K562 (cell line): ENCODE measurements around the gene RSPO1. TPM values are rescaled to one million over a fixed set of nuclear protein-coding genes. Genes with fewer than 3 reads are reported as not detected.

Experiments used
- ATAC-seq: fragments of 200-7000 bp; cut with Tn5 transposase; 3 replicates; pipeline ENCODE4 v1.9.1; 2020; ENCODE audit warnings: moderate library complexity
- BruUV-seq: library from RNA; stranded (reverse); fragments of 400-500 nt; replicated peaks from 2 replicates; lab custom pipeline; 2021; lab: Mats Ljungman, UMichigan
- CTCF ChIA-PET: fragments of 300-600 bp; formaldehyde crosslinking; extraction: SDS; loops from one replicate; lab custom pipeline; 2021; ENCODE audit warnings: low intra/inter-chr PET ratio; lab: Yijun Ruan, JAX
- POLR2A ChIA-PET: fragments of 300-600, 350-650 bp; sonication (Branson Sonifier 250); formaldehyde crosslinking; extraction: SDS; loops from one replicate; lab custom pipeline; 2021; ENCODE audit warnings: antibody characterized with exemption, inconsistent platforms; lab: Yijun Ruan, JAX
- DNase-seq, 4 experiments: peaks; one replicate each; pipeline versions ENCODE4 v3.0.0 to v3.0.0-alpha.2; 2011 to 2018; ENCODE audit warnings: low spot score in 3 of 4, mixed read lengths in 3 of 4; ENCODE audit errors: extremely low read depth in 1 of 4
- FAIRE-seq: peaks from 2 replicates; lab custom pipeline; 2011; peaks lifted over from hg19 to GRCh38; lab: Jason Lieb, UNC
- H2AFZ ChIP-seq: 2 replicates; pipeline ENCODE4 v1.6.0; 2011; ENCODE audit warnings: low read depth, low read length, control low read depth, inconsistent platforms
- H3K27ac ChIP-seq: fragments of 200-600 bp; 3 replicates; pipeline ENCODE4 v1.8.0; 2011; ENCODE audit warnings: low read depth, mild to moderate bottlenecking, control low read depth, inconsistent platforms, low read length, moderate library complexity, mixed read lengths; ENCODE audit errors: extremely low read depth
- H3K27me3 ChIP-seq, 2 experiments: fragments of 300-600 bp in 1 of 2; 2 replicates in 1 of 2; 3 replicates in 1 of 2; pipeline versions ENCODE4 v1.6.0 to v1.8.0; 2011; ENCODE audit warnings: inconsistent platforms in 2 of 2, low read length in 2 of 2, mild to moderate bottlenecking in 1 of 2, mixed read lengths in 1 of 2, moderate library complexity in 1 of 2; ENCODE audit not compliant: control insufficient read depth in 2 of 2, insufficient read depth in 2 of 2
- H3K36me3 ChIP-seq: fragments of 300-600 bp; 3 replicates; pipeline ENCODE4 v1.8.0; 2011; ENCODE audit warnings: mild to moderate bottlenecking, low read length, inconsistent platforms; ENCODE audit not compliant: control insufficient read depth, insufficient read depth
- H3K4me1 ChIP-seq, 2 experiments: fragments of 200-600 bp in 1 of 2; replicated peaks in 1 of 2; 2 replicates in 1 of 2; 3 replicates in 1 of 2; pipeline versions ENCODE4 v1.5.1 to v1.8.0; 2011; ENCODE audit warnings: inconsistent platforms in 2 of 2, low read length in 2 of 2, mild to moderate bottlenecking in 1 of 2, mixed read lengths in 1 of 2, moderate library complexity in 1 of 2; ENCODE audit not compliant: control insufficient read depth in 2 of 2, insufficient read depth in 2 of 2
- H3K4me2 ChIP-seq: 2 replicates; pipeline ENCODE4 v1.6.1; 2011; ENCODE audit warnings: low read length, control low read depth, inconsistent platforms, mixed read lengths; ENCODE audit not compliant: insufficient read depth
- H3K4me3 ChIP-seq: fragments of 200-600 bp; sonication (generic), shearing (Covaris generic); 2 replicates; pipeline ENCODE4 v1.5.1; 2016; ENCODE audit warnings: control low read depth, inconsistent platforms
- H3K79me2 ChIP-seq: fragments of 200-600 bp; 3 replicates; pipeline ENCODE4 v1.8.0; 2011; ENCODE audit warnings: low read length, inconsistent platforms; ENCODE audit not compliant: control insufficient read depth, insufficient read depth
- H3K9ac ChIP-seq, 2 experiments: 2 replicates each; pipeline versions ENCODE4 v1.6.0 to v1.6.1; 2011; ENCODE audit warnings: low read depth in 2 of 2, low read length in 2 of 2, control low read depth in 1 of 2, inconsistent platforms in 1 of 2, mild to moderate bottlenecking in 1 of 2, mixed read lengths in 1 of 2; ENCODE audit not compliant: insufficient read depth in 1 of 2
- H3K9me1 ChIP-seq: one replicate; pipeline ENCODE4 v1.6.0; 2011; ENCODE audit warnings: inconsistent platforms, mild to moderate bottlenecking, low read length, moderate library complexity; ENCODE audit not compliant: control insufficient read depth, insufficient read depth
- H3K9me3 ChIP-seq: replicated peaks from 2 replicates; pipeline ENCODE4 v1.5.1; 2011; ENCODE audit warnings: low read depth, low read length, inconsistent platforms; ENCODE audit not compliant: control insufficient read depth, insufficient read depth
- H4K20me1 ChIP-seq: replicated peaks from 2 replicates; pipeline ENCODE4 v1.6.1; 2011; ENCODE audit warnings: low read length, inconsistent platforms, mixed read lengths; ENCODE audit not compliant: control insufficient read depth, insufficient read depth
- GTF2B ChIP-seq: IDR thresholded peaks from 2 replicates; pipeline ENCODE4 v1.6.1; 2011; ENCODE audit not compliant: insufficient read length; ENCODE audit errors: extremely low read depth
- TAF9B ChIP-seq: fragments of 450-650 bp; IDR thresholded peaks from 2 replicates; pipeline ENCODE4 v1.6.1; 2018; ENCODE audit warnings: mild to moderate bottlenecking; ENCODE audit not compliant: partially characterized antibody
- ZNF165 ChIP-seq: fragments of 250-450 bp; sonication (Bioruptor Pico); IDR thresholded peaks from 2 replicates; pipeline ENCODE4 v1.4.0; 2020; ENCODE audit warnings: borderline replicate concordance
- ZNF717 ChIP-seq: fragments of 250-450 bp; sonication (Bioruptor Pico); IDR thresholded peaks from 2 replicates; pipeline ENCODE4 v1.5.0; 2021
- WGBS: fragments of 100-300 bp; shearing (Covaris generic); methylation state at CpG from one replicate; pipeline ENCODE4 v1.1.6; 2016; ENCODE audit warnings: low coverage, mixed read lengths; ENCODE audit not compliant: insufficient coverage; ENCODE audit errors: missing lambda C conversion rate; 5-methylcytosine and 5-hydroxymethylcytosine counted together
- in situ Hi-C: fragments of 300-500 bp; cut with MboI; formaldehyde crosslinking; loops from 4 replicates; pipeline ENCODE4 v1.15.0; 2018; ENCODE audit warnings: inconsistent platforms, mixed read lengths
- intact Hi-C: fragments of 100-400 bp; cut with micrococcal nuclease; formaldehyde crosslinking; loops from 2 replicates; pipeline ENCODE4 v1.14.2; 2022
- polyA plus RNA-seq, 8 experiments: library from polyadenylated mRNA; depleted of rRNA in 4 of 8; stranded (reverse) in 5 of 8; unstranded in 3 of 8; fragments of >200 nt; fragmentation: Nextera tagmentation in 2 of 8; fragmentation: Illumina TruSeq in 1 of 8; extraction: Ambion mirVana in 2 of 8; extraction: Trizol in 1 of 8; gene quantifications; 2 replicates each; pipeline versions ENCODE4 v1.2.1 to v1.2.3, GENCODE V29; 2011 to 2014; ENCODE audit warnings: inconsistent platforms in 1 of 8, missing spikeins in 1 of 8
- total RNA-seq, 7 experiments: library from RNA; depleted of rRNA in 6 of 7; stranded (reverse); fragments of >200 nt in 6 of 7; fragmentation: Illumina TruSeq in 2 of 7; extraction: Trizol in 2 of 7; gene quantifications; 2 replicates each; pipeline versions ENCODE4 v1.2.1 to v1.2.3, GENCODE V29; 2011 to 2021; ENCODE audit warnings: low replicate concordance in 1 of 7

Gene RSPO1
- total and polyA plus RNA-seq, 9 of the 15 experiments (the other 6 are each of a cell fraction or from before 2014, with no cell fraction given), result not detected

- FAIRE-seq (no peak), DNase-seq (no peak), ATAC-seq (no peak)
- H3K27ac ChIP-seq, result no peak overlapping the region
- intact Hi-C loops (no loop called here), in situ Hi-C loops (no loop called here)
- H2AFZ ChIP-seq, result no peak overlapping the region
- CTCF ChIA-PET, result no interaction called here
- no peaks in the 10 kb centered on the region for H3K9me1 ChIP-seq
- TF ChIP-seq ZNF717, result no peak
- no peak for TF ChIP-seq GTF2B
- no peak for TF ChIP-seq ZNF165 (CRISPR knock-in tag)
- no peak for TF ChIP-seq TAF9B
- BruUV-seq, result no TSS peak
- POLR2A ChIA-PET, result interaction anchor here (0.7 to 1.8 kb wide), 3 partner anchors 11 to 238 kb away, joined by 3 to 10 read pairs (median 8); a partner anchor contains a TSS
- no peaks in the 10 kb centered on the region for H3K9me3 ChIP-seq
- H3K4me3 ChIP-seq, result no peak overlapping the region
- H3K36me3 ChIP-seq, result peaks cover 14% of the 10 kb centered on the region
- no peak overlapping the region for H3K4me2 ChIP-seq
- H4K20me1 ChIP-seq, result no peaks in the 10 kb centered on the region
- 7% methylated on average over 4 of the region's 4 CpGs for WGBS
- H3K4me1 ChIP-seq, result no peaks in the 10 kb centered on the region; a peak in 1 of 5 replicates
- peaks cover 34 to 48% of the 10 kb centered on the region in 2 experiments for H3K27me3 ChIP-seq
- H3K79me2 ChIP-seq, result no peaks in the 10 kb centered on the region
- no peak overlapping the region for H3K9ac ChIP-seq
These were observed 42.4 kb upstream of the RSPO1 start for GRCh38 chr1:37677143-37677439.
